HG02678 (cell line): ENCODE results near the gene POLR3E.
"Not testable (repeated sequence)": the region's sequence is repeated elsewhere in the genome, so short reads cannot be mapped to it uniquely, and the experiment has no call there.

Experiments used
- ATAC-seq: cut with Tn5 transposase; IDR thresholded peaks from one replicate; pipeline ENCODE4 v1.9.1; 2021; ENCODE audit warnings: mild to moderate bottlenecking, moderate library complexity; ENCODE audit not compliant: unreplicated experiment

POLR3E gene

GRCh38 chr16:22292320-22292719, 4.9 kb upstream of the POLR3E start:
- no peak for ATAC-seq

GRCh38 chr16:22293137-22294106, 3.8 kb upstream of the POLR3E start:
- no peak for ATAC-seq

GRCh38 chr16:22296225-22297113, 740 bp upstream of the POLR3E start:
- no peak for ATAC-seq

- ATAC-seq: peak; percentile 21
Observed at GRCh38 chr16:22297871-22298733, 893 bp downstream of the POLR3E start.

- ATAC-seq: no peak
Observed at GRCh38 chr16:22299036-22299435, 1.8 kb downstream of the POLR3E start.

- no peak for ATAC-seq
Observed at GRCh38 chr16:22300427-22301071, 3.3 kb downstream of the POLR3E start.

GRCh38 chr16:22301423-22301822, 4.2 kb downstream of the POLR3E start:
- ATAC-seq: not testable (repeated sequence)

GRCh38 chr16:22302776-22303363, 5.7 kb downstream of the POLR3E start:
- ATAC-seq: no peak

GRCh38 chr16:22304411-22304810, 7.2 kb downstream of the POLR3E start:
- no peak for ATAC-seq

- ATAC-seq: no peak
Observed at GRCh38 chr16:22306788-22307187, 9.6 kb downstream of the POLR3E start.

GRCh38 chr16:22307838-22308237, 10.6 kb downstream of the POLR3E start:
- no peak for ATAC-seq

GRCh38 chr16:22308824-22309520, 11.8 kb downstream of the POLR3E start:
- no peak for ATAC-seq

- no peak for ATAC-seq
Observed at GRCh38 chr16:22311520-22311919, 14.3 kb downstream of the POLR3E start.

GRCh38 chr16:22312897-22313781, 15.9 kb downstream of the POLR3E start:
- ATAC-seq: no peak

GRCh38 chr16:22313876-22314470, 16.8 kb downstream of the POLR3E start:
- ATAC-seq: no peak

- ATAC-seq: no peak
Observed at GRCh38 chr16:22314661-22315626, 17.7 kb downstream of the POLR3E start.

GRCh38 chr16:22315979-22316378, 18.8 kb downstream of the POLR3E start:
- no peak for ATAC-seq
